ENCODE measurements around the gene ATP6V0D1. TPM values are rescaled to one million over a fixed set of nuclear protein-coding genes. Genes with fewer than 3 reads are reported as not detected.

ATP6V0D1 gene
- total RNA-seq, 1 experiment from 2014 or later, result 43.0 TPM

DNA sequence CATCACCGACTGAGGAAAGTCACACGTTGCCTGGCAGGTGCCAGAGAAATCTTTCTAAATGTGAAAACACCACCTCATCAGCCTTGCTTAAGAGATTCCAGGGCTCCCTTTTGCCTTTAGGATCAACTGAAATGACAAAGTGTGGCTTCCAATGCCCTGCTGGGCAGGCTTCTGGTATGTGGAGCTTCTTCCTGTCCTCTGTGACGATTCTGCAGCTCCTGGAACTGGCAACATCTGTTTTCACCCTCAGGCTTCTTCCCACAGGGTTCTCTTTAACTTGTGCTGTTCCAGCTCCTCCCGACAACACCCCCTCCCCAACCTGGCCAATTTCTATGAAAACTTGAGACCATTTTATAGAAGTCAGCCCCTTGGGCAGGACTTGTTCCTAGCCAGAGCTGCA, 59.9 kb downstream of the ATP6V0D1 start:
- Histone ChIP-seq H4K5ac (ENCODE audit: insufficient read length, low read depth, low read length) (no peak overlapping the region), H3K18ac (ENCODE audit: insufficient read length, low read depth, low read length) (peak overlapping the region; percentile 50), H3K56ac (ENCODE audit: insufficient read length, low read depth, low read length) (no peak overlapping the region), H3T11ph (ENCODE audit: low read length) (no peak overlapping the region), H2BK12ac (ENCODE audit: insufficient read length, low read depth, low read length) (peak overlapping the region; percentile 24), H3K23me2 (ENCODE audit: insufficient read length, low read depth, low read length, poor library complexity, severe bottlenecking) (peaks cover 6% of the 10 kb centered on the region), H4K20me1 (ENCODE audit: control insufficient read depth, insufficient read depth, insufficient read length) (no peaks in the 10 kb centered on the region), H3K27ac (ENCODE audit: insufficient read length, low read depth, low read length) (no peak overlapping the region), H2AFZ (ENCODE audit: low read length) (no peak overlapping the region), H2BK120ac (ENCODE audit: low read depth, low read length, poor library complexity, severe bottlenecking) (no peak overlapping the region), H3K14ac (ENCODE audit: insufficient read depth, low read length) (no peak overlapping the region), H3K9me3 (ENCODE audit: control insufficient read depth, low read depth, low read length) (no peaks in the 10 kb centered on the region), H2AK5ac (ENCODE audit: insufficient read length, low read length) (no peak overlapping the region), H3K27me3 (ENCODE audit: insufficient read depth, low read length) (no peaks in the 10 kb centered on the region; the same call in 1 of the 2 replicates), H3K79me2 (ENCODE audit: insufficient read depth, low read length) (no peaks in the 10 kb centered on the region), H3K23ac (ENCODE audit: insufficient read length, low read depth, low read length) (no peak overlapping the region), H4K8ac (replicated peaks; ENCODE audit: insufficient read length, low read depth, low read length) (no peak overlapping the region), H2BK20ac (ENCODE audit: low read depth, low read length, poor library complexity, severe bottlenecking) (no peak overlapping the region), H2BK15ac (ENCODE audit: low read depth, low read length) (no peak overlapping the region), H3K79me1 (ENCODE audit: insufficient read depth, low read depth, low read length, poor library complexity, severe bottlenecking) (no peaks in the 10 kb centered on the region), H3K9ac (ENCODE audit: extremely low read depth, insufficient read length, low read length) (no peak overlapping the region), H3K4ac (ENCODE audit: low read depth, low read length) (no peak overlapping the region), H3K4me2 (ENCODE audit: insufficient read depth, insufficient read length, low read length) (no peak overlapping the region), H4K91ac (ENCODE audit: insufficient read length, low read depth, low read length) (no peak overlapping the region), H3K4me1 (ENCODE audit: insufficient read depth, low read length) (peaks cover 26% of the 10 kb centered on the region), H2BK5ac (ENCODE audit: insufficient read length, low read length) (no peak overlapping the region)
- H3K27ac Mint-ChIP-seq, result peak overlapping the region in 1 of 3 experiments; percentile 39; a peak in 1 of 7 replicates
- DNase-seq, result peak; percentile 71
- H3K4me3 Mint-ChIP-seq, result no peak overlapping the region
- peaks cover 2 to 5% of the 10 kb centered on the region in 2 experiments; a peak in 3 of 5 replicates for H3K9me3 Mint-ChIP-seq
- H3K4me1 Mint-ChIP-seq, result peaks cover 48 to 52% of the 10 kb centered on the region in 2 experiments
- TF ChIP-seq, protein P1, sequence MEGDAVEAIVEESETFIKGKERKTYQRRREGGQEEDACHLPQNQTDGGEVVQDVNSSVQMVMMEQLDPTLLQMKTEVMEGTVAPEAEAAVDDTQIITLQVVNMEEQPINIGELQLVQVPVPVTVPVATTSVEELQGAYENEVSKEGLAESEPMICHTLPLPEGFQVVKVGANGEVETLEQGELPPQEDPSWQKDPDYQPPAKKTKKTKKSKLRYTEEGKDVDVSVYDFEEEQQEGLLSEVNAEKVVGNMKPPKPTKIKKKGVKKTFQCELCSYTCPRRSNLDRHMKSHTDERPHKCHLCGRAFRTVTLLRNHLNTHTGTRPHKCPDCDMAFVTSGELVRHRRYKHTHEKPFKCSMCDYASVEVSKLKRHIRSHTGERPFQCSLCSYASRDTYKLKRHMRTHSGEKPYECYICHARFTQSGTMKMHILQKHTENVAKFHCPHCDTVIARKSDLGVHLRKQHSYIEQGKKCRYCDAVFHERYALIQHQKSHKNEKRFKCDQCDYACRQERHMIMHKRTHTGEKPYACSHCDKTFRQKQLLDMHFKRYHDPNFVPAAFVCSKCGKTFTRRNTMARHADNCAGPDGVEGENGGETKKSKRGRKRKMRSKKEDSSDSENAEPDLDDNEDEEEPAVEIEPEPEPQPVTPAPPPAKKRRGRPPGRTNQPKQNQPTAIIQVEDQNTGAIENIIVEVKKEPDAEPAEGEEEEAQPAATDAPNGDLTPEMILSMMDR (conservative IDR thresholded peaks at IDR 0.05), result no peak
- H3K36me3 Mint-ChIP-seq (ENCODE audit: insufficient read depth in 1 of 3, low read depth in 3 of 3), result peaks cover 0 to 4% (median 2%) of the 10 kb centered on the region in 3 experiments; a peak in 1 of 7 replicates
- peaks cover 3% of the 10 kb centered on the region; the same call in 1 of the 2 replicates for H3K27me3 Mint-ChIP-seq (ENCODE audit: low read depth)
- WGBS (ENCODE audit: extremely low coverage, insufficient read length, low lambda C conversion rate), result no CpG with 5 or more reads among the region's 4 CpGs

Measured in H9 (cell line).